ENCODE results near the gene GET3. TPM values are rescaled to one million over a fixed set of nuclear protein-coding genes. Genes with fewer than 3 reads are reported as not detected.

The GET3 gene
- total RNA-seq, 1 experiment from 2014 or later: 110 TPM

GRCh38 chr19:12773571-12773970, 36.3 kb downstream of the GET3 start:
- Mint-ChIP-seq H3K4me3 (peak overlapping the region; percentile 20), H3K36me3 (peaks cover 14% of the 10 kb centered on the region), H3K9me3 (no peaks in the 10 kb centered on the region), H3K27me3 (ENCODE audit: low read depth) (no peaks in the 10 kb centered on the region; the same call in 1 of the 2 replicates), H3K4me1 (peaks cover 21% of the 10 kb centered on the region), H3K27ac (peak overlapping the region; percentile 81)
- TF ChIP-seq PRDM15 (CRISPR knock-in tag; IDR thresholded peaks at IDR 0.05) (no peak), ZNF281 (CRISPR knock-in tag; IDR thresholded peaks at IDR 0.05) (no peak), STAT6 (CRISPR knock-in tag; conservative IDR thresholded peaks at IDR 0.05; ENCODE audit: low read depth) (no peak), CREB1 (CRISPR knock-in tag; IDR thresholded peaks at IDR 0.05) (no peak), TEAD1 (CRISPR knock-in tag; IDR thresholded peaks at IDR 0.05) (no peak), USF1 (CRISPR knock-in tag; IDR thresholded peaks at IDR 0.05) (no peak), FOXP1 (CRISPR knock-in tag; IDR thresholded peaks at IDR 0.05; ENCODE audit: borderline replicate concordance) (no peak), ZNF423 (CRISPR knock-in tag; IDR thresholded peaks at IDR 0.05) (no peak), ATF2 (CRISPR knock-in tag; IDR thresholded peaks at IDR 0.05; ENCODE audit: borderline replicate concordance, low read depth) (no peak), AFF4 (CRISPR knock-in tag; IDR thresholded peaks at IDR 0.05; ENCODE audit: borderline replicate concordance) (no peak), TCF7 (CRISPR knock-in tag; IDR thresholded peaks at IDR 0.05; ENCODE audit: low read depth) (no peak), ZNF317 (CRISPR knock-in tag; IDR thresholded peaks at IDR 0.05; ENCODE audit: borderline replicate concordance, low read depth) (no peak), GABPB1 (CRISPR knock-in tag; IDR thresholded peaks at IDR 0.05) (no peak), TP53 (CRISPR knock-in tag; IDR thresholded peaks at IDR 0.05) (no peak), MXD4 (CRISPR knock-in tag; IDR thresholded peaks at IDR 0.05; ENCODE audit: borderline replicate concordance) (no peak), ZNF219 (CRISPR knock-in tag; IDR thresholded peaks at IDR 0.05; ENCODE audit: borderline replicate concordance) (no peak), ZNF425 (CRISPR knock-in tag; conservative IDR thresholded peaks at IDR 0.05) (no peak), RELA (CRISPR knock-in tag; IDR thresholded peaks at IDR 0.05; ENCODE audit: borderline replicate concordance) (no peak), GRHL2 (CRISPR knock-in tag; IDR thresholded peaks at IDR 0.05; ENCODE audit: insufficient replicate concordance, severe bottlenecking) (no peak), ZNF416 (CRISPR knock-in tag; IDR thresholded peaks at IDR 0.05) (no peak)
- CTCF ChIA-PET: interaction anchor here (0.9 to 7.7 kb wide), 9 partner anchors 8 to 112 kb away, joined by 3 to 136 read pairs (median 25); partner anchors contain the start of gene JUNB
- POLR2A ChIA-PET: interaction anchor here (1.5 to 3.2 kb wide), 2 partner anchors 16 to 19 kb away, joined by 6 to 15 read pairs; partner anchors contain the start of gene JUNB
- ATAC-seq (no peak), DNase-seq (ENCODE audit: low spot score) (no peak)
